D341Med (cell line): ENCODE results near the gene ETNK2.
"Not testable (repeated sequence)": the region's sequence is repeated elsewhere in the genome, so short reads cannot be mapped to it uniquely, and the experiment has no call there.

ENCODE experiments used
- DNase-seq: peaks from one replicate; pipeline ENCODE4 v3.0.0; 2012; ENCODE audit warnings: low spot score

The ETNK2 gene

DNA sequence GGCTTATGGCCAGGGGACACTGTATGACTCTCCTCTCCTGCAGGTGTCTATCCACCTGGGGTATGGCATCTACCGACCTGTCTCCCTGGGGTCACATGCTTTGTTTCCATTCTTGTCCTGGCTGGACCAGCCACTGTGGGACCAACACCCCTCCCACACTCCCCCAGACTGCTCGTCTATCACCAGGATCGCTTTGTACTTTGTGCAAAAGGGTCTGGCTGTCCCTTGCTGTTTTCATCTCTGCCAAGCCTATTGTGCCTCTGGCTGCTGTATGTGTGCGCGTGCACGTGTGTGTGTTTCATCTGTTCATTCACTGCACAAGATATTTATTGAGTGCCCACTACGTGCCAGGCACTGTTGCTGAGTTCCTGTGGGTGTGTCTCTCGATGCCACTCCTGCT lies 25.5 kb downstream of the ETNK2 start:
- DNase-seq: no peak

DNA sequence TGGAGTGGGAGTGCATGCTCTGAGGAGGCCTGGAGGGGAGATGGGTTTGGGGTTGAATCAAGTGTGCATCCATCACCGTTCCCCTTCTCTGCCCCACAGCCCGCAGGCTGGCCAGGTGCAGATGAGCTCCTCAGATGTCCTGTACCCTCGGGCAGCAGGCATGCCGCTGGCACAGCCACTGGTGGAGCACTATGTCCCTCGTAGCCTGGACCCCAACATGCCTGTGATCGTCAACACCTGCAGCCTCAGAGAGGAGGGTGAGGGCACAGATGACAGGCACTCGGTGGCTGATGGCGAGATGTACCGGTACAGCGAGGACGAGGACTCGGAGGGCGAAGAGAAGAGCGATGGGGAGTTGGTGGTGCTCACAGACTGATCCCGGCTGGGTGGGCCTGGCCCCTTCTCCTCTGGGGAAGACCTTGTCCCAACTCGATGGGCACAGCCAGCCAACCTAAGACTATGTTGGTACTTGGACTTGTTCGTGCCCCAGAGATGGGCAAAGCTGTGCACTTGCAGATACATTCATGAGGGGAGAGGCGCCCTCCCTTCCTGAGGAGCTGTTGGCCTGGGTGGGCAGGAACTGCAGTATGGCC lies 26.0 kb downstream of the ETNK2 start:
- DNase-seq: no peak

DNA sequence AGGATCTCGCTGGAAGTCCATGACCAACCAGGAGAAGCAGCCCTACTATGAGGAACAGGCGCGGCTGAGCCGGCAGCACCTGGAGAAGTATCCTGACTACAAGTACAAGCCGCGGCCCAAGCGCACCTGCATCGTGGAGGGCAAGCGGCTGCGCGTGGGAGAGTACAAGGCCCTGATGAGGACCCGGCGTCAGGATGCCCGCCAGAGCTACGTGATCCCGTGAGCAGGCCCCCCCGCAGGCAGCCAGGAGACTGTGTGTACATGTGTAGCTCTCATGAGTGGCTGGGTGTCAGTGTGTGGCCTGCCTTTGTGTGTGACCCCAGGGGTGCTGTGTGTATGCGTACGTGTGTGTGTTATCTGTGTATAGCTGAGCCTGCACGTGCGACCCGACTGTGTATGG lies 27.2 kb downstream of the ETNK2 start:
- no peak for DNase-seq

DNA sequence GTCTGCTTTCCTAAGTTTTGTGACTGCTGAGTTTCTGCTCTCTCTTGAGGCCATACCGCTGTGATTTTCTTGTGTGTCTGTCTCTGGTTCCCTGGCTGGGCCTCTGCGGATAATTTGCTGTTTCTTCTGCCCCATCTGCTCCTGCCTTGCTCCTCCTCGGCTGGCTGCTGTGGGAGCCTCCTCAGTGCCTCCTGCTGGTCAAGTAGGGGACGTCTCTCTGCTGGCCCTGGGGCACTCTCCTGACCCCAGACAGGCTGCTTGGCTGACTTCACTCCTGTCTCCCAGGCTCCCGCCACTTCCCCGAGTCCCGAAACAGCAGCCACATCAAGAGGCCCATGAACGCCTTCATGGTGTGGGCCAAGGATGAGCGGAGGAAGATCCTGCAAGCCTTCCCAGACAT lies 28.5 kb downstream of the ETNK2 start:
- no peak for DNase-seq

DNA sequence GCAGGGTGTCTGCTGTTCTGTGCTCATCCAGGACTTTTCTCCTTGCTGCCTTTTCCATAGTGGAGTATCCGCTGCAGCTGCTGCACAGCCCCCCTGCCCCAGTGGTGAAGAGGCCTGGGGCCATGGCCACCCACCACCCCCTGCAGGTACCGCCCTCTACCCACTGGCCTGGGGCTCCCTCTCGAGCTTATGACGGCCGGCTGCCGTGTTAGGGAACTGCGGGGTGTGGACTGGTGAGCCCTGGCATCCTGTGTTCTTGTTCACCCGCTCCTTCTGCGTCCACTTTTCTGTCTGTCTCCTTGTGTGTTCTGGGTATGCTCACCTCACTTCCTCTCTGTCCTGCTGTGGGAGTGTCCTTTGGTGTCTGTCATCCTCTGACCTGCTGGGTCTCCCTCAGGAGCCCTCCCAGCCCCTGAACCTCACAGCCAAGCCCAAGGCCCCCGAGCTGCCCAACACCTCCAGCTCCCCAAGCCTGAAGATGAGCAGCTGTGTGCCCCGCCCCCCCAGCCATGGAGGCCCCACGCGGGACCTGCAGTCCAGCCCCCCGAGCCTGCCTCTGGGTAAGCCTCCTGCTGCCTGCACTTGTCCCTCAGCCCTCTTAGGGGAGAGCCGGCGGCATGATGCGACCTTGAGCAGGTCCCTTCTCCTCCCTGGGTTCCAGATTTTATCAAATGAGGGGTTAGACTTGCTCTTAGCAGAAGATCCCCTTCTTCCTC lies 29.8 kb downstream of the ETNK2 start:
- no peak for DNase-seq

DNA sequence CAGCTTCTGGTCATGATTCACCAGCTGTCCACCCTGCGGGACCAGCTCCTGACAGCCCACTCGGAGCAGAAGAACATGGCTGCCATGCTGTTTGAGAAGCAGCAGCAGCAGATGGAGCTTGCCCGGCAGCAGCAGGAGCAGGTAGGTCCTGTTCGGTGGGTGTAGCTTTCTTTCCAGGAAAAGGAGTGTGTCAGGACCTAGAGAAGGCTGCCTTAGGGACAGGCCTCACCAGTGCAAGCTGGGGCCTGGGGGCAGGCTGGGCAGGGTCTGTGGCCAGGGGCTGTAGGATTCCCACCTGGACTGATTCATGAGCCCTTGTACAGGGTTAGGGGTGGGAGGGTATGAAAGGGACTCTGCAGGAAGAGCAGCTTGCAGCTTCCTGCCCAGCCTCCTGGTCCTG lies 35.3 kb downstream of the ETNK2 start:
- DNase-seq: no peak

DNA sequence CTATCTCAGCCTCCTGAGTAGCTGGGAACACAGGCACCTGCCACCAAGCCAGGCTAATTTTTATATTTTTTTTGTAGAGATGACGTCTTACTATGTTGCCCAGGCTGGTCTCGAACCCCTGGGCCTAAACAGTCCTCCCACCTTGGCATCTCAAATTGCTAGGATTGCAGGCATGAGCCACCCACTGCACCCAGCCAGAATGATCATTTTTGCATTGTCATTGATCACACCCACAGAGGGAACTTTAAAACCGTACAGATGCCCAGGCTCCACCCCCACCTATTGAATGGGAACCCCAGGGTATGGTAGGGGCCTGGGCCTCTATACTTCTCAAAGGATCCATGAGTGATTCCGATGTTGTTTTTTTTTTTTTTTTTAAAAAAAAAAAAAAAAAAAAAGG lies 36.7 kb downstream of the ETNK2 start:
- no peak for DNase-seq

DNA sequence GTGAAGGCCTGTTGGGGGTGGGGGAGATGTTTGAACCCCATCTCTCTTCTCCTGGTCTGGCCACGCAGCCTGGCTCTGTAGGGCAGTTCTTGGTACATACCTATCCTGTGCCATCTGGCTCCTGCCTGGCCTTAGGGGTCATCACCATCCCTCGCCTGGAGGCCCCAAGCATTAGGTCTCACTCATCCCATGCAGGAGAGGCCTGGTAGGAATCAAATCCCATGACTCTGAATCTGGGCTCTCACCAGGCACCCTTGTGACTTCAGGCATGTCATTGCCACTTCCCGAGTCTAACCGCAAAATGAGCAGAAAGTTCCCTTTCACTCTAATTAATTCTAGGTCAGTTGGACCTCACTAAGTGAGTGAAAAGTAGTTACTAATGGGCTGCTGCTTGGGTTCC lies 37.2 kb downstream of the ETNK2 start:
- no peak for DNase-seq

DNA sequence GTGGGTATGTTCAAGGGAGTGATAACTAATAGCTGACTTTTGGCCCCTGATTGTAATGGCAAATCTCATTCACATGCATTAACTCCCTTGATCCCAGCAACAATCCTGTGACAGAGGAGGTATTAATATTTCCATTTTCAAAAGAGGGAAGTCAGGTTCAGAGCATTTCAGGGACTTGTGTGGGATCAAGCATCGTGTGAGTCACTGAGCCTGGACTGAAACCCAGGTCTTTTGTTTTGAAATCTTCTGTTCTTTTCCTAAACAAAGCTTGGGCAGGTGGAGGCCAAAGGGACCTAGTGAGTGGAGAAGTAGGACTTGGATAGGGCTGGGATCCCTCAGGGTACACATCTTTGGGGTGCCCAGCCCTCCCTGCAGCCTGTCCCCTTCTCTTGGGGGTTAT lies 37.9 kb downstream of the ETNK2 start:
- no peak for DNase-seq

DNA sequence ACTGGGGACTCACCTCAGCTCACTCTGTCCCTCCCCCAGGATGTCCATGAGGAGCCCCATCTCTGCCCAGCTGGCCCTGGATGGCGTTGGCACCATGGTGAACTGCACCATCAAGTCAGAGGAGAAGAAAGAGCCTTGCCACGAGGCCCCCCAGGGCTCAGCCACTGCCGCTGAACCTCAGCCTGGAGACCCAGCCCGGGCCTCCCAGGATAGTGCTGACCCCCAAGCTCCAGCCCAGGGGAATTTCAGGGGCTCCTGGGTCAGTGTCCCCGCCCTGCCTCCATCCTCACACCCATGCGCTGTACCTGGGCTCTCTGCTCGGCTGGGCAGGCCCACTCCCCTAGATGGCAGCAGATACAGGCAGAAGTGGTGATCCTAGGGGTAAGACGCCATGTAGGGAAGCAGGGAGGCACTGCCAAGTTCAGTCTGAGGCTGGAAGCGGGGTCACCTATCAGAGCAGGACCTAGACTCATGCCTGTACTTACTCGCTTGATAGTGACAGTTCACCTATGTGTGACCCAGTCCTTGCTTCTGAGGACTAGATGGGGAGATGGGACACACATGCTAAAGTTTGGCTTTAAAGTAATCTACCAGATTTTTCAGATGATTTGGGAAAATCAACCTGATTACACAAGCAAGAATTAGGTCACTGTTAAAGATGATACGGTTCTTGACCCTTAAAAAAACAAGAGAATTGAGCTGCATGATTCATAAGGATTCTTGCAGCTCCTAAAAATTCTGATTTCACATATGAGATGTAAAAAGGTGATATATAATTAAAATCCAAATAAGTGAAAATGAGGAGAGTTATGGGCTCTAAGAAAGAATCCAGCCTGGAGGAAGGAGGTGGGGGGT lies 38.7 kb downstream of the ETNK2 start:
- no peak for DNase-seq

DNA sequence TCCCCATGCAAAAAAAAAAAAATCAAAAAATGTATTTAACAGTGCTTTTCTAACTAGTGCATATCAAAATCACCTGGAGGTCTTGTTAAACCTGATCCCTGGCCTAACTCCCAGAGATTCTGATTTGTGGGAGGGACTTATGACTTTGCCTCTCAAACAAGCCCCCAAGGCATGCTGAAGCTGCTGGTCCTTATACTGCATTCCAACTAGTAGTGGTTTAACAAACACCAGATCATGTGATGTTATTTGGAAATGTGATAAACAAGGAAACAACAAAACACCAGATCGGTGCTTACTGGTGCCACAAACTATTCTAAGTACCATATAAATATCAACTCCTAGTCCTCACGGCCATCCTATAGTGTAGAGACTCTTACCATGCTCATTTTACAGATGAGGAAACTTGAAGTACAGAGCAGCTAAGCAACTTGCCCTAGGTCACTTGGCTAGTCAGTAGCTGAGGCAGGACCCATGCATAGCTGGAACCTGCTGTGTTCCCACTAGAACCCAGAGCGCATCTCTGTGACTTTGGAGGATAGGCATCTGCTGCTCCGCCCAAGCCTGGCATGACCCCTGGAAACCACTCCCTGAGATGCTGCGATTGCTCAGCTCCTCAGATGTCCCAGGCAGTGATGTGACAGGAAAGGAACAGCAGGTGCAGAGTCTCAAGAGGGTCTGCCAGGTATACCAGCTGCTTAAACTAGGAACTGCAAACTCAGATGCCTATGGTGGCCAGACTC lies 40.8 kb downstream of the ETNK2 start:
- DNase-seq: no peak

DNA sequence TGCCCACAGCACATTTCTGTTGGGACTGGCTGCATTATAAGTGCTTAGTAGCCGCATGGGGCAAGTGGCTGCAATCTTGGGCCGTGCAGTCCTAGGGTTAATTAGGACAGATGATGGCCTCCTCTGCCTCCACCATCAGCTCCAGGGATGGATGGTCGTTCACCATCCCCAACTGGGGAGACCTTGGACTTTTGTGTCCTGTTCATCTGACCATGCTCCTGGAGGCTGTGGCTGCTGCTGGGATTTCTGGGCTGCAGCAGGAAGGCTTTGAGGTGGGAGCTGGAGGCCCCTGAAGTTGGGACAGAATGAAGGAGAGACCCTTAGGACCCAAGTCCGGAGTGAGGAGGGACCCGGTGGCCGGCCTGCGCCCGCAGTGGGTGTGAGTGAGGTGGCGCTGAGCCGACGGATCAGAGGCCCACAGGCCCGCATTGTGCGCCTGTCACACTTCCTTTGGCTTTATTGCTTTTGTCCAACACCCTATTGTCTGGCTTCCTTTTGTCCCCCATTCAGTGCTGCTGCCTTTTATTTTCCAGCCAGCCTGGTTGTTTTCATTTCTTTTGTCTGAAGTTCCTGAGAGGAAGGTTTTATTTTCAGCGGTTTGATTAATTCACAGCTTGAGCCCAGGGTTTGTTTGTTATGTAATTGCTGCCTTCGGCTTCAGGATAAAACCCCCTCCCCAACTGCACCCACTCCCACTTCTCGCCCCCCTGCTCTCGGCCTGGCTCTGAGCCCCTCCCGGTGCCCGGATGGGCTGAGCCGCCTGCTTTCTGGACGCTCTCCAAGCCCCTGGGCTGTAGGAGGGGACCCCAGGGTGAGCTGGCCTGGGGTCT lies 43.3 kb downstream of the ETNK2 start:
- DNase-seq: no peak

DNA sequence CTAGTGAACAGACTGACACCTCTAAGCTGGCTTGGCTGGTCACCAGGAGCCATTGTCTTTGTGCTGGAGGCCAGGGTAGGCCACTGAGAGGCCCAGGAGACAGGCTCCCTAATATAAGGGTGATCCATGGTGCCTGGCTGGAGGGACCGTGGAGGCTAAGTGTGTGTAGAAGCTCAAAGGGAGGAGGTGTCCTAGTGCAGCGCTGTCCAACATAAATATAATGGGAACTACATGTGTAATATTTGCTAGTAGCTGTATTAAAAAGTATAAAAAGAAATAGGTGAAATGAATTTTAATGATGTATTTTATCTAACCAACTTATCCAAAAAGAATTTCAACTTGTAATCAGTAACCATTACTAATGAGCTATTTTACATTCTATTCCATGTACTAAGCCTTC lies 44.0 kb downstream of the ETNK2 start:
- no peak for DNase-seq

DNA sequence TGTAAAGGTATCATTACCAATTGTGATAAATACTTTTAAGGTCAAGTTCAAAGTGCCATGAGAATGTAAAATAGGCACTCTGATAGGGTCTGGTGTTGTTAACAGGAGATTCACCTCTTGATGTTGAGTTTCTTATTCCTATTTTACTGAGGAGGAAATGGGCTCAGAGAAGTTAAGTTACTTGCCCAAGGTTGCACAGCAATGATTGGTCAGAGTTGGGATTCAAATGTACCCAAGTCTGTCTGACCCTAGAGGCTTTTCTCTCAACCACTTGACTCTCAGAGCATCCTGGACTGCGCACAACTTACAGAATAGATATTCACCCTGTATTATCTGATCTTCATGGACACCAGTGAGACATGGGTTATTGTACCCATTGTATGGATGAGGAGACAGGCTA lies 45.0 kb downstream of the ETNK2 start:
- DNase-seq: no peak

DNA sequence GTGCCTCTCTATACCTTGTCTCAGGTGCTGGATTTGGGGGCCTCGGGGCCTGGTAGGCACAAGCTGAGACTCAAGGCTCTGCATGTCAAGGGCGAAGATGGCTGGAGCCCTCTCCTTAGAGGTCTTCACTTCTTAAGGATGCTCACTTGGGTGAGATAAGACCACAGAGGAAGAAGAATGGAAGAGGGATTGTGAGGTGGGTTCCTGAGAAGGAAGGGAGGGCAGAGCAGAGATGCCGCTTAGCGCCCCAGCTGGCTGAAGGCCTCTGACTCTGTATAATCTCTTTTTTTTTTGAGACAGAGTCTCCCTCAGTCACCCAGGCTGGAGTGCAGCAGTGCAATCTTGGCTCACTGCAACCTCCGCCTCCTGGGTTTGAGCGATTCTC lies 46.7 kb downstream of the ETNK2 start:
- DNase-seq: no peak

DNA sequence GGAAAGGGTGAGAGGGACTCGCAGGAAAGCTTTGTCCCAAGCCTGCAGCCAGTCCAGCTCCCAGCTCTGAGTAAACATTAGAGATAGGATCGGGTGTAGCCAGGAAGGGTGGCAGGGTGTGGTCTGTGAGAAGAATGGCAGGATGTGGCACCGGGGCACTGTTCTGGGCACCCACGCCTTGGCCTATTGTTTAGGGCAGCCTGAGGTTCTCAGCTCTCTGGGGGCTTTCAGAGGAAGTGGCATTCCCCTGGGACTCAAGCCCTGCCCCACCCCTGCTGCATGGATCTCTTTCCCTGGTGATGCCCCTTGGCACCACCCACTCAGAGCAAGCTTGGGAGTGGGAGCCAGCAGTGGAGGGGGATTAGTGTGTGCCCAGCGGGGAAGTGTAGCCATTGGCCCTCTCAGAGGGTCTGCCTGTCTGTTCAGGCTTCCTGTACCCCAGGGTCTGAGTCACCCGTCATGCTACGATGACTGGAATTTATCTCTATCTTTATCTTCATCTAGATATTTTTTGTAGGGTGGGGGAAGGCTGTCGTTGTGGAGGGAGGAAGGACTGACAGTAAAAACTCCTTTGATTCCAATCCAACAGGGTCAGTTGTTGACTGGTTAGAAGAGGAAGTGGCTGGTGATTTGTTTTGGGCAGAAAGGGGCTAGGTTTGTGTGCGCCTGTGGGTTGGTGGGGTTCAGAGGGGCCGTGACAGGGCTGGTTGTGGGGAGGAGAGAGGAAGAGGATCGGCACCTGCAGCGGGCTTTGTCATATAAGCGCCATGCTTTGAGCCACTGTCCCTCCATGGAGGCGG lies 47.3 kb downstream of the ETNK2 start:
- DNase-seq: no peak

DNA sequence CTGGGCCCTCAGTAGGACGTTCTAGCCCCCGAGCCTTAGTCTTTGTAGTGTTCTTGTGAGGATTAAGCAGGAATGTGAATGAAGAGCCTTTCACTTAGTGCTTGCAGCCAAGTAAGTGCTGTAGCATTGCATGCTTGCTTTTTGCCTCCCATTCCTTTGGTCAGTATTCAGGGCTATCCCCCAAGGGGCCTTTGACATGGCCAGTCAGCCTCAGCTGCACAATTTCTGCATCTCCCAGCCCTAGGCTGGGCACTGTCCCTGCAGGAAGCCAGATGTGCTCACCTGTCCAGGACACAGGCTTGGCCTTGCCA lies 48.5 kb downstream of the ETNK2 start:
- DNase-seq: no peak

DNA sequence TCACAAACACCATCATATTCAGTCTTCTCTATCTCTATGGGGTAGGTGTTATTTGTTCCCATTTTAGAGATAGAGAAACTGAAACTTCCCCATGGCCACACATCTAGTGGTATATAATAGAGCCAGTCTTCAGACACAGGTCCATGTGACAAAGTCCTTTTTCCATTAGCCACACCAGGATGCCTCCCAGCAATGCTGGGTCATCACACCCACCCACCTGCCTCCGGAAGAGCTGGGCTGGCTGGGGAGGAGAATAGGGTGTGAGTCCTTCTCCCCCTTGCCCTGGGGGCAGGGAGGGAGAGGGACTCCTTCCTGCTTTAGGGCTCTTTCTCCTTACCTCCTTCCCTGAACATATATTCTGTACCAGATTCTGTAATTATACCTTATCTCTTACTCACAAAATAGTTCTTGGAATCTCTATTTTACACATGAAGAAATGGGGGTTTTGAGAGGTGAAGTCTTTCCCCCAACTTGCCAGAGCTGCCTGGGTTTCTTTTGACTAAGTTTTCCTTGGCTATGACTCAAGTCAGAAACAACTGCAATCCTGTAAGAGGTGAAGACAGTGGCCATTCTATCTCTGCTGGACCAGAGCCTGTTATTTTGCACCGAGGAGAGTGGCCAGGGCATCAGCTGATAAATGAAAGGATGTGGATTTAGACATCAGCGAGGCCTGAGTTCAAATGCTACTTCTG lies 49.0 kb downstream of the ETNK2 start:
- DNase-seq: no peak

DNA sequence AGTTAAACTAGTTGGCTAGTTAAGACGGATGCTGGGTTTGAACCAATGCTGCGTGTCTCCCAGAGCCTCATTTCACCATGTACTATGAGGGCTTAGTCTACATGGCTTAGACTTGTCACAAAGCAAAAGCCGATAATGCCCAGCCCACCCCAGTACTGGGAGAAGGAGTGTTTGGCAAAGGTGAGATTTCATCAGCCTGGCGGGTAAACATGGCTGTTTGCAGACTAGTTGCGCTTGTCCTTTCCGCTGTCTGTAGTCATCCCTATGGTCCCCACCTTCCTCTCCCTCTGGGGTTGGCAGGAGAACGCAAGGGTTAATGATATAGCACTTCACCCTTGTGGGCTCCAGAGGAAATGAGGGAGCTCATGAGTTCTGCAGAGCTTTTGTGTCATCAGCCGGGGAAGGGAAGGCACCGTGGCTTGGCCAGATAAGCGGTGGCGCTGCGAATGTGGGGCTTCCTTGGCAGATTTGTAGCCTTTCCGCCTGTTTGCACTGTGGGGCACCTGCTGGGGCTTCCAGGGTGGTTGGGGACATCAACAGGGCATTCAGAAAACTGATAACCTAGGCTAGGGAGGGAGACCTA lies 49.7 kb downstream of the ETNK2 start:
- DNase-seq: no peak

DNA sequence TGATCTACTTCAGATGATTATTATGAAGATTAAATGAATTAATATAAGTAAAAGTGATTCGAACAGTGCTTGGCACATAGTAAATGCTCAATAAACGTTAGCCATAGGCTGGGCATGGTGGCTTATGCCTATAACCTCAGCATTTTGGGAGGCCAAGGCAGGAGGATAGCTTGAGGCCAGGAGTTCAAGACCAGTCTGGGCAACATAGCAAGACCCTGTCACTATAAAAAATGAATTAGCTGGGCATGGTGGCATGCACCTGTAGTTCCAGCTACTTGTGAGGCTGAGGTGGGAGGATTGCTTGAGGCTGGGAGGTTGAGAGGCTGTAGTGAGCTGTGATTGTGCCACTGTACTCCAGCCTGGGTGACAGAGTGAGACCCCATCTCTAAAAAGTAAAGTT lies 52.1 kb downstream of the ETNK2 start:
- DNase-seq: not testable (repeated sequence)
